Thyroid gland (tissue), 4 donors: ENCODE results near the gene METTL25B.

ENCODE experiments used
- POLR2A ChIP-seq, 2 donors: fragments of 450-650 bp; IDR thresholded peaks; one replicate each; pipeline ENCODE4 v1.6.1; 2017; ENCODE audit warnings: antibody characterized with exemption in 2 of 2, mild to moderate bottlenecking in 2 of 2, moderate library complexity in 1 of 2
- TF ChIP-seq, protein P1 (sequence below), 6 experiments: fragments of 200-600 bp in 3 of 6; fragments of 450-650 bp in 3 of 6; sonication (generic) in 3 of 6; IDR thresholded peaks; one replicate each; pipeline ENCODE4 v1.5.1; 2016 to 2019; ENCODE audit warnings: antibody characterized with exemption in 6 of 6, mild to moderate bottlenecking in 2 of 6, inconsistent platforms in 1 of 6, moderate library complexity in 1 of 6

GRCh38 chr1:156740237-156740740, 12.0 kb downstream of the METTL25B start:
- TF ChIP-seq, protein P1, sequence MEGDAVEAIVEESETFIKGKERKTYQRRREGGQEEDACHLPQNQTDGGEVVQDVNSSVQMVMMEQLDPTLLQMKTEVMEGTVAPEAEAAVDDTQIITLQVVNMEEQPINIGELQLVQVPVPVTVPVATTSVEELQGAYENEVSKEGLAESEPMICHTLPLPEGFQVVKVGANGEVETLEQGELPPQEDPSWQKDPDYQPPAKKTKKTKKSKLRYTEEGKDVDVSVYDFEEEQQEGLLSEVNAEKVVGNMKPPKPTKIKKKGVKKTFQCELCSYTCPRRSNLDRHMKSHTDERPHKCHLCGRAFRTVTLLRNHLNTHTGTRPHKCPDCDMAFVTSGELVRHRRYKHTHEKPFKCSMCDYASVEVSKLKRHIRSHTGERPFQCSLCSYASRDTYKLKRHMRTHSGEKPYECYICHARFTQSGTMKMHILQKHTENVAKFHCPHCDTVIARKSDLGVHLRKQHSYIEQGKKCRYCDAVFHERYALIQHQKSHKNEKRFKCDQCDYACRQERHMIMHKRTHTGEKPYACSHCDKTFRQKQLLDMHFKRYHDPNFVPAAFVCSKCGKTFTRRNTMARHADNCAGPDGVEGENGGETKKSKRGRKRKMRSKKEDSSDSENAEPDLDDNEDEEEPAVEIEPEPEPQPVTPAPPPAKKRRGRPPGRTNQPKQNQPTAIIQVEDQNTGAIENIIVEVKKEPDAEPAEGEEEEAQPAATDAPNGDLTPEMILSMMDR (IDR thresholded peaks at IDR 0.05) = no peak
- TF ChIP-seq POLR2A (IDR thresholded peaks at IDR 0.05) = no peak
